ENCODE data around the gene ACKR2.

Gene ACKR2

DNA sequence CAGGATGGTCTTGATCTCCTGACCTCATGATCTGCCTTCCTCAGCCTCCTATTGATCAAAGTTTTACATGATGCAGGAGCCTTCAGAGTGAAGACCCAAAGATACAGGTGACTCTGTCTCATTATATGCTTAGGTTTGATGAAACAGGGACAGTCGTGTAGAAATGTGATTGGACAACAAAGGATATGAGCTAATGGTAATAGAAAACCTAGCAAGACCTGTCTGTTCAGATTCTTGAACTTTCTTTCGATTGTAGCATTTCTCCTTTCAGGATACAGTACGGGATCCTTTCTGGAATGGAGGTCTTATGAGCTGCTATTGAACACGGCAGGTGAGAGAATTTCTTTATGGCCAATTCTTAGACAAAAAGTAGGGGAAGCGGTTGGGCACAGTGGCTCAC, at the start of gene ACKR2:
Gene ACKR2, plus strand, starts transcription at position 244 of the 400 bp plus-strand sequence. CDS start 55,058 bp downstream, outside the sequence.
- DNase-seq (ENCODE audit: low read depth in 1 of 2, low spot score in 1 of 2) = no peak

GRCh38 chr3:42762046-42762724, 47.1 kb upstream of the ACKR2 start:
- DNase-seq (ENCODE audit: low read depth in 1 of 2, low spot score in 1 of 2) = no peak

DNA sequence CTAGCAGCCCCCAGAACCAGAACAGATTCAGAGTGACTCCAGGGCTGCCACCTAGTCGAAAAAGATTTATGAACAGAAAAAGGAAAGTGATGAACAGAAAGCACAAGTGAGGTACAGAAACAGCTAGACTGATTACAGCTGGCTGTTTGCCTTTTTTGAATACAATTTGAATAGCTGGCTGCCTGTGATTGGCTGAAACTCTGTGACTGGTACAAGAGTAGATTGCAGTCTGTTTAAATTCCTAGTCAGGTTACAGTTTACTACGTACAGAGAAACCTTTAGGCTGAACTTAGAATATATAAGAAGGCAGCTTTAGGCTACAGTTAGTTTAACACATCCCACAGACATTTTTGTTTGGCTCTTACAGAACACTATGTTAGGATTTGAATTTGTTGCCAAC, 46.2 kb upstream of the ACKR2 start:
- no peak for DNase-seq (ENCODE audit: low read depth in 1 of 2, low spot score in 1 of 2)

DNA sequence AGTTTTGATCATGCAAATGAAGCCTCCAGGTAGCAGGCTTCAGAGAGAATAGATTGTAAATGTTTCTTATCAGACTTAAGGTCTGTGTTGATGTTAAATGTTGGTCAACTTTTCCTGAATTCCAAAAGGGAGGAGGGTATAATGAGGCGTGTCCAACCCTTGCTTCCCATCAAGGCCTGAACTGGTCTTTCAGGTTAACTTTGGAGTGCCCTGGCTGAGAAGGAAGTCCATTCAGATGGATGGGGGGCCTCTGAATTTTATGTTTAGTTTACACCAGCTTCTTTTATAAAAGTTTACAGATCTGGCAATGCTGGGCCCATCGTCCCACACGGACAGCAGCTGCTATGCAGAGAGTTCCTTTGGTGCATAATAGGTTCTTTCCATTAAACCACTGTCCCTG, 45.1 kb upstream of the ACKR2 start:
- DNase-seq (ENCODE audit: low read depth in 1 of 2, low spot score in 1 of 2) = no peak

GRCh38 chr3:42764561-42765295, 44.5 kb upstream of the ACKR2 start:
- no peak for DNase-seq (ENCODE audit: low read depth in 1 of 2, low spot score in 1 of 2)

- no peak for DNase-seq (ENCODE audit: low read depth in 1 of 2, low spot score in 1 of 2)
Measured at GRCh38 chr3:42769477-42770131, 39.6 kb upstream of the ACKR2 start.

- DNase-seq (ENCODE audit: low read depth in 1 of 2, low spot score in 1 of 2) = no peak
Measured at GRCh38 chr3:42771271-42771670, 38.0 kb upstream of the ACKR2 start.

GRCh38 chr3:42772670-42773408, 36.4 kb upstream of the ACKR2 start, which contains the start of gene CCDC13:
Gene CCDC13 (minus strand): TSS chr3:42773253. CDS start chr3:42758345, 14,908 bp downstream.
- DNase-seq (ENCODE audit: low read depth in 1 of 2, low spot score in 1 of 2) = peak; percentile 61 to 77

GRCh38 chr3:42773409-42773751, 35.9 kb upstream of the ACKR2 start:
- no peak for DNase-seq (ENCODE audit: low read depth in 1 of 2, low spot score in 1 of 2)

GRCh38 chr3:42778644-42779043, 30.6 kb upstream of the ACKR2 start:
- no peak for DNase-seq (ENCODE audit: low read depth in 1 of 2, low spot score in 1 of 2)

GRCh38 chr3:42780398-42780797, 28.8 kb upstream of the ACKR2 start:
- no peak for DNase-seq (ENCODE audit: low read depth in 1 of 2, low spot score in 1 of 2)

GRCh38 chr3:42780892-42781700, 28.1 kb upstream of the ACKR2 start:
- no peak for DNase-seq (ENCODE audit: low read depth in 1 of 2, low spot score in 1 of 2)

GRCh38 chr3:42786212-42786611, 23.0 kb upstream of the ACKR2 start:
- DNase-seq (ENCODE audit: low read depth in 1 of 2, low spot score in 1 of 2) = no peak

- no peak for DNase-seq (ENCODE audit: low read depth in 1 of 2, low spot score in 1 of 2)
Measured at GRCh38 chr3:42786631-42787030, 22.6 kb upstream of the ACKR2 start.

DNA sequence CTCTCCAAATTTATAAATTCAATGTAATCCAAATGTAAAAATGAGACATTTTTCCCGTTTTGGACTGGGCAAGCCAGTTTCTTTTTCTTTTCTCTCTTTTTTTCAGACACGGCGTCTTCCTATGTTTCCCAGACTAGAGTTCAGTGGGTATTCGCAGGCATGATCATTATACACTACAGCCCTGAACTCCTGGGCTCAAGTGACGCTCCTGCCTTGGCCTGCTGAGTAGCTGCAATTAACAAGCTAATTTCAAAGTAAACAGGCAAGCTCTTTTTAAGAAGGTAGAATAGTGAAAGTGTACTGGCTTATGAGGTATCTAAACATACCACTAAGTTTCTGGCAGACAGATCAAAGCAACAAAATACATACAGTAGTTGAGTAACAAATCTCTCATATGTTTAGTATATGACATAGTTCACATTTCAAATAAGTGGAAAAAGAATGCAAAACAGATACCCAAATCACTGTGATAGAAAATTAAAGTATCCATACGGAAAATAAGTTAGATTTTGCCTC, 18.5 kb upstream of the ACKR2 start:
- no peak for DNase-seq (ENCODE audit: low read depth in 1 of 2, low spot score in 1 of 2)

DNA sequence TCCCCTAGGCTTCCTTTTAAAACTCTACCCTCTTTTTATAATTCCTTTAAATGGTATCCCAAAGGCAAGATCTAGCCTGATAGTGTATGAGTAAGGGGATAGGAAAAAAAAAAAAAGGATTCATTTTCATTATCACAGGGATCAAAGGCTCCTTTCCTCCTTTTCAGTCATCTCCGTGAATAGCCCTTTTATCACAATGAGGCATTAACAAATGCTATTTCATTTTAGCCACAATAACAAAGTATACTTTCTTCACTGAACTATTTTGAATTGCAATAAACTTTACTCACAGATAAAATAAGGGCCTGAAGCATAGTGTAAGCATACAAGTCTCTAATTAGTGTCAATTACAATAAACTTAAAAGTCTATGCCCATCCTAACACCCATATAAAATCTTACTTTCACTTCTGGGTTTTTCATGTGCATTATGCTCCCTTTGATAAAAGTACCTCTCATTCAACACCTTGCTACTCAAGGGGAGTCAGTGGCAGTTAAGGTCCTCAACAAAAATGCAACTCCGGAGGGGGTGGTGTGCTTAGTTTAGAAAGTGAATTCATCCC, 13.5 kb upstream of the ACKR2 start:
- DNase-seq (ENCODE audit: low read depth in 1 of 2, low spot score in 1 of 2) = no peak

DNA sequence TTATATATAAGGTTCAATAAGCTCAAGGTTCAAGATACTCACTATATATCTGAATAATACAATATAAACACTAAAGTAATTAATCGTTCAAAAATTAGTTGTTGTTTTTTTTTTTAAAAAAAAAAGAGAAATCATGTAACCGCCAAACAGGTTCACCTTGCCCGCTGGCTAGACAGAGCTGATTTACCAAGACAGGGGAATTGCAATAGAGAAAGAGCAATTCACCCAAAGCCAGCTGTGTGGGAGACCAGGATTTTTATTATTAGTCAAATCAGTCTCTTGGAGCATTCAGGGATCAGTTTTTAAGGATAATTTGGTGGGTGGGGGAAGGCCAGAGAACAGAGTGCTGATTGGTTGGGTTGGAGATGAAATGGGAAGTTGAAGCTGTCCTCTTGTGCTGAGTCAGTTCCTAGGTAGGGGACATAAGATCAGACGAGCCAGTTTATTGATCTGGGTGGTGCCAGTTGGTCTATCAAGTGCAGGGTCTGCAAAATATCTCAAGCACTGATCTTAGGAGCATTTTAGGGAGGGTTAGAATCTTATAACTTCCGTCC, 12.8 kb upstream of the ACKR2 start:
- DNase-seq (ENCODE audit: low read depth in 1 of 2, low spot score in 1 of 2) = no peak

DNA sequence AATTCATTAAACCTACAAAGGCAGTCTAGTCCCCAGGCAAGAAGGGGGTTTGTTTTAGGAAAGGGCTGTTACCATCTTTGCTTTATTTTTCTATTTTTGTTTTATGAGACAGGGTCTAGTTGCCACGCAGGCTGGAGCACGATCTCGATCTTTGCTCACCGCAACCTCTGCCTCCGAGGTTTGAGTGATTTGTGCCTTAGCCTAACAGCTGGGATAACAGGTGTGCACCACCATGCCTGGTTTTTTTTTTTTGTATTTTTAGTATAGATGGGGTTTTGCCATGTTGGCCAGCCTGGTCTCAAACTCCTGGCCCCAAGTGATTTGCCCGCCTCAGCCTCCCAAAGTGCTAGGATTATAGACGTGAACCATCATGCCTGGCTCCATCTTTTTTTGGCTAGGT, 9.9 kb upstream of the ACKR2 start:
- DNase-seq (ENCODE audit: low read depth in 1 of 2, low spot score in 1 of 2) = no peak

GRCh38 chr3:42800251-42800650, 9.0 kb upstream of the ACKR2 start:
- DNase-seq (ENCODE audit: low read depth in 1 of 2, low spot score in 1 of 2) = no peak
